ENCODE results near the gene GRK6. TPM values are rescaled to one million over a fixed set of nuclear protein-coding genes. Genes with fewer than 3 reads are reported as not detected.

GRK6 gene
- total RNA-seq, 3 donors from 2014 or later = 21.3 to 25.0 (median 22.1) TPM

GRCh38 chr5:177392765-177393164 lies 33.7 kb upstream of the GRK6 start:
- H3K27ac ChIP-seq = no peak overlapping the region
- TF ChIP-seq POLR2A (IDR thresholded peaks at IDR 0.05) (no peak), CTCF (IDR thresholded peaks at IDR 0.05) (no peak), POLR2AphosphoS5 (IDR thresholded peaks at IDR 0.05) (no peak)
- intact Hi-C loops (cut with DNase I; ENCODE audit: low total_unique reads) = no loop called here
- no peak for DNase-seq (ENCODE audit: low spot score in 2 of 2)
- no peak overlapping the region for H3K4me3 ChIP-seq
- H3K9me3 ChIP-seq = no peaks in the 10 kb centered on the region
- H3K27me3 ChIP-seq = no peaks in the 10 kb centered on the region
- no peaks in the 10 kb centered on the region for H3K4me1 ChIP-seq
- no peaks in the 10 kb centered on the region for H3K36me3 ChIP-seq

GRCh38 chr5:177393206-177393765 lies 33.2 kb upstream of the GRK6 start:
- no peaks in the 10 kb centered on the region for H3K36me3 ChIP-seq
- no peaks in the 10 kb centered on the region for H3K9me3 ChIP-seq
- H3K27me3 ChIP-seq = no peaks in the 10 kb centered on the region
- no peak overlapping the region for H3K27ac ChIP-seq
- H3K4me3 ChIP-seq = no peak overlapping the region
- TF ChIP-seq POLR2A (IDR thresholded peaks at IDR 0.05) (no peak), POLR2AphosphoS5 (IDR thresholded peaks at IDR 0.05) (no peak), CTCF (IDR thresholded peaks at IDR 0.05) (no peak)
- intact Hi-C loops (cut with DNase I; ENCODE audit: low total_unique reads) = no loop called here
- DNase-seq (ENCODE audit: low spot score in 2 of 2) = no peak
- no peaks in the 10 kb centered on the region for H3K4me1 ChIP-seq

- Histone ChIP-seq H3K9me3 (no peaks in the 10 kb centered on the region), H3K4me1 (no peaks in the 10 kb centered on the region), H3K4me3 (no peak overlapping the region), H3K27ac (no peak overlapping the region), H3K27me3 (no peaks in the 10 kb centered on the region), H3K36me3 (no peaks in the 10 kb centered on the region)
- intact Hi-C loops (cut with DNase I; ENCODE audit: low total_unique reads) = no loop called here
- no peak for DNase-seq (ENCODE audit: low spot score in 2 of 2)
- TF ChIP-seq POLR2AphosphoS5 (IDR thresholded peaks at IDR 0.05) (no peak), POLR2A (IDR thresholded peaks at IDR 0.05) (no peak), CTCF (IDR thresholded peaks at IDR 0.05) (no peak)
Measured at GRCh38 chr5:177393990-177394389, 32.5 kb upstream of the GRK6 start.

GRCh38 chr5:177396078-177396477 lies 30.4 kb upstream of the GRK6 start:
- no peak for DNase-seq (ENCODE audit: low spot score in 2 of 2)
- Histone ChIP-seq H3K36me3 (no peaks in the 10 kb centered on the region), H3K4me1 (peaks cover 0 to 9% of the 10 kb centered on the region in 2 donors), H3K4me3 (no peak overlapping the region), H3K9me3 (no peaks in the 10 kb centered on the region), H3K27me3 (peaks cover 9 to 12% of the 10 kb centered on the region in 2 donors), H3K27ac (no peak overlapping the region)
- no peak for TF ChIP-seq CTCF (IDR thresholded peaks at IDR 0.05)
- TF ChIP-seq POLR2A (IDR thresholded peaks at IDR 0.05) = no peak
- TF ChIP-seq POLR2AphosphoS5 (IDR thresholded peaks at IDR 0.05) = no peak
- intact Hi-C loops (cut with DNase I; ENCODE audit: low total_unique reads) = loop anchor here (5.0 kb wide), 1 partner anchor 56 kb away; no protein-coding TSS in a partner anchor

GRCh38 chr5:177396807-177397206 lies 29.7 kb upstream of the GRK6 start:
- intact Hi-C loops (cut with DNase I; ENCODE audit: low total_unique reads) = loop anchor here (5.0 kb wide), 1 partner anchor 55 kb away; no protein-coding TSS in a partner anchor
- no peak overlapping the region for H3K27ac ChIP-seq
- peaks cover 9 to 19% of the 10 kb centered on the region in 2 donors for H3K27me3 ChIP-seq
- no peaks in the 10 kb centered on the region for H3K9me3 ChIP-seq
- peaks cover 0 to 9% of the 10 kb centered on the region in 2 donors for H3K4me1 ChIP-seq
- no peak overlapping the region for H3K4me3 ChIP-seq
- H3K36me3 ChIP-seq = no peaks in the 10 kb centered on the region
- DNase-seq (ENCODE audit: low spot score in 2 of 2) = no peak
- TF ChIP-seq POLR2A (IDR thresholded peaks at IDR 0.05) (no peak), CTCF (IDR thresholded peaks at IDR 0.05) (no peak), POLR2AphosphoS5 (IDR thresholded peaks at IDR 0.05) (no peak)

Measured in breast epithelium (tissue), 4 donors.